ENCODE results near the gene UBE2H.

UBE2H gene

DNA sequence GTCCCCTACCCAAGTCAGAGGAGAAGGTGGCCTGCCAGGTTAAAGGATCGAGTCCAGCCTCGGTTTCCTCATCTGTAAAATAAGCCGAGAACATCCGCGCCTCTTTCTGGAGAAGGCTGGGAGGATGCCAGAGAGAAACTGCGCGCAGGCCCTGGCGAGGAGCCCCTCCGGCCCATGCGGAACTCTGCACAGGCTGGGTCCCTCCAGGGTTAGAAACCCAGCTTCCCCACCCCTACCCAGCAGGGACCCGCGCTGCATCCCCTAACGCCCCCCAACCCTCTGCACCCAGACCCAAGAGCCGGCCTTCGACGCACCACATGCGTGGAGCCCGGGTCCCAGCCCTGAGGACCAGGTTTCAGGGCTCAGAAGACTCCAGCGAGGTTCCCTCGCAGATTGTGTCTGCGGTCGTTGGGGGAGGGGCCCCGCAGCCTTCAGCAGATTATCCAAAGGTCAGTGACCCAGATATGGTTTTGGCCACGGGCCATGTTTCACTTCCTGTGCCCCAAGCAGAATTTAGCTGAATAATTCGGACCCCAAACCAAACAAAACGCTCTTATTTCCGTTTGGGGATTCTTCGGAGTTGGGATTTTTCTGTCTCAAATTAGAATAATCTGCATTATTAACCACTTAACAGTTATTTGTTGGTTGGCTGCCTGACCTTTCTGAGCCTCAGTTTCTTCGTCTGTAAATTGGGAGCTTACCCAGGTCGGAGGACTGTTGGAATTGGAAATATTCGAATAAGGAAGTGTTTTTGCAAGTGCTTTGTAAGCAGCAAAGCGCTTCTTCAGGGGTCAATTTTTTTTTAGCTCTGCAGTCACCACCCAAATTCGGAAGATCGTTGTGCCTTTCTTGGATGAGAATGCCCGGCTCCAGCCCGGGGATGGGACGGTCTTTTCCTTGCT is 167.7 kb downstream of the UBE2H start:
- TF ChIP-seq, protein P1, sequence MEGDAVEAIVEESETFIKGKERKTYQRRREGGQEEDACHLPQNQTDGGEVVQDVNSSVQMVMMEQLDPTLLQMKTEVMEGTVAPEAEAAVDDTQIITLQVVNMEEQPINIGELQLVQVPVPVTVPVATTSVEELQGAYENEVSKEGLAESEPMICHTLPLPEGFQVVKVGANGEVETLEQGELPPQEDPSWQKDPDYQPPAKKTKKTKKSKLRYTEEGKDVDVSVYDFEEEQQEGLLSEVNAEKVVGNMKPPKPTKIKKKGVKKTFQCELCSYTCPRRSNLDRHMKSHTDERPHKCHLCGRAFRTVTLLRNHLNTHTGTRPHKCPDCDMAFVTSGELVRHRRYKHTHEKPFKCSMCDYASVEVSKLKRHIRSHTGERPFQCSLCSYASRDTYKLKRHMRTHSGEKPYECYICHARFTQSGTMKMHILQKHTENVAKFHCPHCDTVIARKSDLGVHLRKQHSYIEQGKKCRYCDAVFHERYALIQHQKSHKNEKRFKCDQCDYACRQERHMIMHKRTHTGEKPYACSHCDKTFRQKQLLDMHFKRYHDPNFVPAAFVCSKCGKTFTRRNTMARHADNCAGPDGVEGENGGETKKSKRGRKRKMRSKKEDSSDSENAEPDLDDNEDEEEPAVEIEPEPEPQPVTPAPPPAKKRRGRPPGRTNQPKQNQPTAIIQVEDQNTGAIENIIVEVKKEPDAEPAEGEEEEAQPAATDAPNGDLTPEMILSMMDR (conservative IDR thresholded peaks at IDR 0.05), result no peak
- H3K27ac ChIP-seq, result no peak overlapping the region

DNA sequence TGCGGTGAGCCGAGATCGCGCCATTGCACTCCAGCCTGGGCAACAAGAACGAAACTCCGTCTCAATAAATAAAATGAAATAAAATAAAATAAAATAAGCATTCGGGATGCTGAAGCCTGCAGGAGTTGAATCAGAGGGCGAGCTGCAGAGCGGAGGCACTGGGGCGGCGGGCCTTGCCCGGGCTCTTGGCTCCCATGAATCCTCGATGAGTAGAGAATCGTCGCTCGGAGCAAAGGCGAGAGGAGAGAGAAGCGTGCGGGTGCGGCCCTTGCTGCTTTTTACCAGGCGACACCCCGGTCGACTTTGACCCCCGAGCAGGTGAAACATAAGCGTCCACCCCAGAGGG is 168.3 kb downstream of the UBE2H start:
- H3K27ac ChIP-seq, result no peak overlapping the region
- TF ChIP-seq, protein P1 (conservative IDR thresholded peaks at IDR 0.05), result no peak

DNA sequence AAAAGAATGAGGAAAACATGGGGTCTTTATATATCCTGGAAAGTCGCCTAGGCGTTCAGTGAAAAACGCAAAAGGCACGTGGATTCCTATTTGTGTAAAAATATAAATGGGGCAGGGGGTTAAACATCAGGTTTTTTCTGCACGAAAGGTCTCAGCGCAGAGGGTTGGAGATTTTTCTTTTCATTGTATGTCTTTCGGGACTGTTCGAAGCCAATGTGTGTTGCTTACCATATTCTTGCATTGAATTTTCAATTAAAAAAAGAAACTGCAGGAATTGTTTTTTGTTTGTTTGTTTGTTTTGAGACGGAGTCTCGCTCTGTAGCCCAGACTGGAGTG is 169.2 kb downstream of the UBE2H start:
- H3K27ac ChIP-seq, result no peak overlapping the region
- TF ChIP-seq, protein P1 (conservative IDR thresholded peaks at IDR 0.05), result no peak

DNA sequence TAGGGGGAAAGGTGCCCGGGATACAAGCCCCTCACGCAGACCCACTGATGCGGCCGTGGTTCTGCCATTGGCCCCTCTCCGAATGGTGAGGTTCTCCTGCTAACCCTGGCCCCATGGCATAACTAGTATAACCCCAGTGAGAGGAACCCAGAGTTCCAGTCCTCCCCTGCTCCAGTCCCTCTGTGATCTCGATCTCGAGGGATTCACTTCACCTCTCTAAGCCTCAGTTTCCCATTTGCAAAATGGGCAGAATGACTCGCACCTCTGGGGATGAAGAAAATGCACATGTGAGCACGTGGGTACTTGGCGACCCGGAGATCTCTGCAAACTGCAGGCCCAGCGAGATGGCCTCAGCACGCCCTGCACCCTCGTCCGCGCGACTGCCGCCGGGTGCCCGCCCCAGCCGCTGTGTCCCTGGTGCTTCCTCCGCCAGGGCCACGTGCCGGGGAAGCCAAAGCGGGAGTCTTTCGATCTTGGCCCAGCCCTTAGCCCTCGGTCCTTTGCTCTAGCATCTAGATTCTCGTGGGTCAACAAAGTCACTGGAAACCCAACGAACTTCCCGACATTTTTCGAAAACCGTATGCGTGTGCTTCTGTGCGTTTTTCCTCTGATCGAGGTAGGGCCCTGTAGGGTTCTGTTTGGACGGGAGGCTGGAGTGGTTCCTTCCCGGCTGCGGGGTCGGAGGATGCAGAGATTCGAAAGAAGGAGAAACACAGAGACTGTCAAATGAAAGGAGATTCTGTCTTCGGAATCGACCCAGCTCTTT is 169.8 kb downstream of the UBE2H start:
- TF ChIP-seq, protein P1 (conservative IDR thresholded peaks at IDR 0.05), result no peak
- no peak overlapping the region for H3K27ac ChIP-seq

DNA sequence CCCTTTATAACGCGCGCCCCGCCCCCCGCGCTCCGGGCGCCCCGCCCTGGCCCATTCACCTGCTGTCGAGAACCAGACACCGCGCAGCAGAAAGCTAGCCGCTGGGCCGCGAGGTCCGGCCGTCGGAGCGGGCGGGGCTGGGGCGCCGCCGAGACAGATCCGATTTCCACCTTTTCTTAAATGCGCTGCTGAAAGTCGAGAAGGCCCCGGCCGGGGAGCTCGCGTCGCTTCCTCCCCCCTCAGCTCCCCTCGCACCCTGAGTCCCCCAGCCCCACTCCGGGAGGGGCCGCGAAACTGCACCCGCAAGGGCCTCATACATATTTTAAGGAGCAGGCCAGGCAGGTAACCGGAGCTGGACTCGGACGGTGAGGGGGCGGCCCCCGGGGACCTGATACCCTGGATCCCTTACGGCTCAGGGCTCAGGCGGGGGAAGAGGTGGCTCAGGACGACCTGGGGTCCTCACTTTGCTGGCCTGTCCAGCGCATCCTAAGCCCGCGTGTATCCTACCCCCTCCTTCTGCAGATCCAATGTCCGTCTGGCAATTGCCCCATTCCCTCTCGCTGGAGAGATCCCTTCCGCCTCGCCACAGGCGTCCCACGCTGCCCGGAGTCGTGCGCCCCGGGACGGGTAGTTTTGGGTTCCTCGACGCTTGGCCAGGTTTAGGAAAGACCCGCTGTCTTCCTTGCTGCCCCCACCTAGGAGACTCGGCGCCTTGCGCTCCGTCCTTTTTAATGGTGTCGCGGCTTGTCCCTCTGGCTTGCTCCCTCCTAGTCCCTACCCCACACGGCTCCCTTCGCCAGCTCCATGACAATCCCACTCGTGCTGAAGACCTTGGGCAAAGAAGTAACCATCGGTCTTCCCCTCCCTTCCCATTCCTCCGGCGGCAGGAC is 170.6 kb downstream of the UBE2H start:
- H3K27ac ChIP-seq, result no peak overlapping the region
- TF ChIP-seq, protein P1 (conservative IDR thresholded peaks at IDR 0.05), result no peak

DNA sequence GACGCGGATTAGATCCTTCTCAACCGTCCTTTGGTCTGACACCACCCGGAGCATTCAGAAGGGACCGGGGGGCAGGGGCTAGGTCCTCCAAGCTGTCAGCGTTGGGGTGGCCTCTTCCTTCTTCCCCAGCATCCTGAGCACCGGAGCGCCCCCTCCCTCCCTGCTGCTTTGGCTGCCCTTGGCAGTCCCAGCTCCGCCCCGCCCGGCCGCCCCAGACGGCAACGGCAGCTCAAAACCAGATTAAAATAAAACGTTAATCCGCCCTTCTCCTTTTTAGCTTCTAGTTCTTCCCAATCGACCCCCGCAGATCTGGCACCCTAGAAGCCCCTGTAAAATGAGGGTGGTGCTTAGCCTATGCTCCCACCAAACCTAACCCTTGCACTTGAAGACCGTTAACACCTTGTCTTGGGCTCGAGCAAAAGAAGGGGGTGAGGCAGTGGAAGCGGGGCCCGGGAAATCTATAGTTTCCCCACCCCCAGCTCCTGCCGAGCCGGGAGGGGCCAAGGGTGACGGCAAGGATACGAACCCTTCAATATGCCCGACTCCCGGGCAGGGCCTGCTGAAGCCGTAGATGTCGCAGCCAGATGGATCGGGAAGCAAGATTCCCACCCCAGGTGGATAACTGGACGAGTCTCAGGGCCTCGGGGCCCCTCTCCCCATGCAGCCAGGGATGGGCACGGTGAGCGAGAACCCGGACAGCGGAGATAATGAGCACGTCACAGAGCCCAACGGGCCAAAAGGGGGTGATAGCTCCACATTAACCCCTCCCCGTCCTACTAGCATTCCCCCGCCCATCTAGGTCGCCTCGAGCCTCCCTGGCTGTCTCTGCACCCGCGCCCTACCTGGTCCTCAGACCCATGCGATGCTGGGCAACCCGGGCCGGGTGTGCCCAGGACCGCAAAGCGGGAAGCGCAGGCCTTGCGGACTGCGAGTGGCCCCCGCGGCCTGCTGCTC is 171.5 kb downstream of the UBE2H start:
- TF ChIP-seq, protein P1 (conservative IDR thresholded peaks at IDR 0.05), result no peak
- H3K27ac ChIP-seq, result peak overlapping the region; percentile 84

All from VCaP (cell line).